Fibroblast of mammary gland (primary cell): ENCODE results near the gene FCHSD2.

Source experiments
- DNase-seq: peaks from one replicate; pipeline ENCODE4 v3.0.0-alpha.2; 2010; ENCODE audit warnings: low read depth
- H3K4me3 ChIP-seq: 2 replicates; pipeline ENCODE4 v1.5.1; 2011; ENCODE audit warnings: low read depth, mild to moderate bottlenecking, low read length, moderate library complexity; ENCODE audit not compliant: control insufficient read depth
- TF ChIP-seq, protein P1 (sequence below): conservative IDR thresholded peaks from 2 replicates; pipeline ENCODE4 v1.5.1; 2011; ENCODE audit warnings: low read depth, low read length, inconsistent platforms; ENCODE audit not compliant: control insufficient read depth, insufficient read depth

Gene FCHSD2

DNA sequence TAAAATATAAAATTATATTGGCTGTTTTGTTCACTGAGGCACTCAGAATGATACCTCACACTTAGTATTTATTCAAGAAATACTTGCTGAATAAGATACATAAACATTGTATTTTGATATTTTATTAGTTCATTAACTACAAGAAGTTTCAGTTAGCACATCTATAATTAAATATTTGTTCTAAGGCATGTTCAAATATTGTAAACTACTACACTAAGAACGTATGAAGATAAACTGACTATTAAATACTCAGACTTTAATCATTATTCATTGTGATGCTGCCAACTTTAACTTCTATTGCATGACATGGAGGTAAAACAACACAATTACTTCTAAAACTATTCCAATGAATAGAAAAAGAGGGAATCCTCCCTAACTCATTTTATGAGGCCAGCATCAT lies 198.5 kb downstream of the FCHSD2 start:
- H3K4me3 ChIP-seq = no peak overlapping the region
- TF ChIP-seq, protein P1, sequence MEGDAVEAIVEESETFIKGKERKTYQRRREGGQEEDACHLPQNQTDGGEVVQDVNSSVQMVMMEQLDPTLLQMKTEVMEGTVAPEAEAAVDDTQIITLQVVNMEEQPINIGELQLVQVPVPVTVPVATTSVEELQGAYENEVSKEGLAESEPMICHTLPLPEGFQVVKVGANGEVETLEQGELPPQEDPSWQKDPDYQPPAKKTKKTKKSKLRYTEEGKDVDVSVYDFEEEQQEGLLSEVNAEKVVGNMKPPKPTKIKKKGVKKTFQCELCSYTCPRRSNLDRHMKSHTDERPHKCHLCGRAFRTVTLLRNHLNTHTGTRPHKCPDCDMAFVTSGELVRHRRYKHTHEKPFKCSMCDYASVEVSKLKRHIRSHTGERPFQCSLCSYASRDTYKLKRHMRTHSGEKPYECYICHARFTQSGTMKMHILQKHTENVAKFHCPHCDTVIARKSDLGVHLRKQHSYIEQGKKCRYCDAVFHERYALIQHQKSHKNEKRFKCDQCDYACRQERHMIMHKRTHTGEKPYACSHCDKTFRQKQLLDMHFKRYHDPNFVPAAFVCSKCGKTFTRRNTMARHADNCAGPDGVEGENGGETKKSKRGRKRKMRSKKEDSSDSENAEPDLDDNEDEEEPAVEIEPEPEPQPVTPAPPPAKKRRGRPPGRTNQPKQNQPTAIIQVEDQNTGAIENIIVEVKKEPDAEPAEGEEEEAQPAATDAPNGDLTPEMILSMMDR = no peak
- no peak for DNase-seq

DNA sequence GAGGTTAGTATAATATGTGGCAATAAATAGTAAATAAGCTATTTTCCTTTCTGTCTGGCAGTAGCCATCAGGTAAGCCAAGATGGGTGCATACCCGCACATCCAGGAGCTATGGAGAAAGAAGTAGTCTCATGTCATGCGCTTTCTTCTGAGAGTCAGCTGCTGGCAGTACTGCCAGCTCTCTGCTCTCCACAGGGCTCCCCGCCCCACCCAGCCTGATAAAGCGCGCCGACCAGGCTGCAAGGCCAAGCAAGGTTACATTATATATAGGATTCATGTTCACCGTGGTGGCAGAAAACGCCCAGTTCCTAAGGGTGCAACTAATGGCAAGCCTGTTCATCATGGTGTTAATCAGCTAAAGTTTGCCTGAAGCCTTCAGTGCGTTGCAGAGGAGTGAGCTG lies 201.7 kb downstream of the FCHSD2 start:
- DNase-seq = no peak
- H3K4me3 ChIP-seq = no peak overlapping the region
- TF ChIP-seq, protein P1 = no peak

DNA sequence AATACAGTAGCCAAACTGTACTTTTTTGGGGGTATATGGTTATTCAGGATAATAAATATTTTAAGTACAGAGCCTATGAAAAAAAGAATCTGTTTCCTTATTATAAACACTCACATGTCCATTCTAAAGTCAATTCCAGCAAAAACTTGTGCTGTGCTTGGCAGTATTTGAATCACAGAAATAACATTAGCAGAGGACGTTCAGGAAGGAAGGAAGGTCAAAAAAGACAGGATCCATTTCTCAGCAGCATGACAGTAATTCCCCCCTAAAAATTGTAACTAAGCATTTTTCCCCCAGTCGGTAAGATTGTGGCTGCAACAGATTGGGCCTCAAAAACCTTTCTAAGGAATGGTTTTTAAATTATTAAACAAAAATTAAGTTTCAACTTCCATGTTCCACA lies 203.1 kb downstream of the FCHSD2 start:
- no peak for DNase-seq
- TF ChIP-seq, protein P1 = no peak
- no peak overlapping the region for H3K4me3 ChIP-seq

DNA sequence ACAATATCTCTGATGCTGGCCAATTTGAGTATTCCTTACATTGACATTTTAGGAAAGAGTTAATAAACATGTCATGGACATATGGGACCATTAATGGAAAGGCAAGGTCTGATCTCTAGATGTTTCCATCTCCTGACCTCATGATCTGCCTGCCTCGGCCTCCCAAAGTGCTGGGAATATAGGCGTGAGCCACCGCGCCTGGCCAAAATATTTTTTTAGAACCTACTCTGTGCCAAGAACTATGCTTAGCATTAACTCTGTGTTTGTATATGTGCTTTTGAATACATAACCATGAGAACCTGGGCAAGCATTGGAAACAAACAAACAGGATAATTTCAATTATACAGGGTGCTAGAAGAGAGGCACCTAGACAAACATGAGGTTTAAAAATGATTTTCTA lies 204.7 kb downstream of the FCHSD2 start:
- DNase-seq = no peak
- no peak overlapping the region for H3K4me3 ChIP-seq
- TF ChIP-seq, protein P1 = no peak

DNA sequence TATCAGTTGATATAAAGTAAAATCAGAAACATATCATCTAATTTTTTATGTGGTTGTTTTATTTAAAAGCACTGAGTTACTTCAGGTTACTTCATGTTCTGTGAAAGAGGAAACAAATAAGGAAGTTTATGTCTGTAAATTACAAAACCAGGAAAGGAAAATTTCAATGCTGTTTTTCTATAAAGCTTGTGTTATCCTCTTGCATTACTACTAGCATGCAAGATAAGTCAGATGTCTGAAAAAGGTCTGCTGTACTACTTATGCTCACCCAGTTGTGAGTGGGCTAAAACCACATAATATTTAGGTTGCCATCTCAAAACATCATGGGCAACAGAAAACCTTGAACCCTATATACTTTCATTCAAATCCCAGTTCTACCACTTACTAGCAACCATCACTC lies 206.4 kb downstream of the FCHSD2 start:
- TF ChIP-seq, protein P1 = no peak
- H3K4me3 ChIP-seq = no peak overlapping the region
- DNase-seq = no peak

DNA sequence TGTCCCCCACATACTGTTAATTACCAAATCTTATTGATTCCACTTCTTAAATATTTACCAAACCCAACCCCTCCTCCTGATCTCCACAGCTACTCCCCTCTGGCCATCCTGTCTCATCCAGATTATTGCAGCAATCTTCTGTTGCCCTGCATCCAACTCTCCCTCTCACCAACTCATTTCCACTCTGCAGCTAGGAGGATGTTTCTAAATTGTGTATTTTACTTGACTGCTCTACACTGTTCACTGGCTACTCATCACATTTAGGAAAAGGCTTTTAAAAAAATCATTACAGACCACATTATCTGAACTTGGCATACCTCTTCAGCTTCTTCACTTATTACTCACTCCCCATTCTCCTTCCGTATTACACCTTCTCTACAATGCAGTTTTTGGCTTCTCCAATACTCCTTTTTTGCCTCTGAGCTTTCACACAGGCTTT lies 210.0 kb downstream of the FCHSD2 start:
- DNase-seq = peak; percentile 46
- TF ChIP-seq, protein P1 = no peak
- no peak overlapping the region for H3K4me3 ChIP-seq

DNA sequence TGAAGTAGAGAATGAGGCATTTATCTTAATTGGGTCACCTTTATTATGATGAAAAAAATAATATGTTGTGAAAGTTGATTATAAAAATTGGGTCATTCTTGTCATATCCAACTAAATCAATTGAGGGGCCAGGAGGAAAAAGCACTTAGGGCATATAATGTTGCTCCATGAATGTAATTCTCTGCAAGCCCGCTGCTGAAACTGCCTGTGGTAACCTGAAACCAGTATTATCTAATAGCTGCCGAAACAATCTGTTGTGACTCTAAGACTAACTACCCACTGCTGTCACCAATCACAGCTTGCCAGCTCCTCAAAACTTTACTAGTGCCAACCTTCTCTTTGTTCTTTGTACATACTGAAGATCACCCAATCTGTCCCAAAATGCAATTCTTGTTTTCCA lies 212.1 kb downstream of the FCHSD2 start:
- TF ChIP-seq, protein P1 = no peak
- no peak overlapping the region for H3K4me3 ChIP-seq
- DNase-seq = no peak
